Endothelial cell of umbilical vein (primary cell): Measurements from ENCODE around the gene CEP43. TPM values are rescaled to one million over a fixed set of nuclear protein-coding genes. Genes with fewer than 3 reads are reported as not detected.

ENCODE experiments used
- BruUV-seq: library from RNA; stranded (reverse); fragments of 400-500 nt; replicated peaks from 2 replicates; lab custom pipeline; 2021; lab: Mats Ljungman, UMichigan
- CTCF ChIA-PET: fragments of 300-600, 350-600 bp; sonication (Branson Sonifier 250); formaldehyde crosslinking; loops from one replicate; lab custom pipeline; 2021; ENCODE audit warnings: antibody characterized with exemption, inconsistent platforms; lab: Charles Lee
- POLR2A ChIA-PET: fragments of 300-600, 350-600 bp; sonication (Branson Sonifier 250); formaldehyde crosslinking; loops from one replicate; lab custom pipeline; 2021; ENCODE audit warnings: antibody characterized with exemption, inconsistent platforms; lab: Charles Lee
- DNase-seq: peaks from one replicate; pipeline ENCODE4 v3.0.0-alpha.2; 2011; ENCODE audit warnings: low read depth, low spot score
- FAIRE-seq: peaks from 2 replicates; lab custom pipeline; 2011; peaks lifted over from hg19 to GRCh38; lab: Jason Lieb, UNC
- H2AFZ ChIP-seq: 2 replicates; pipeline ENCODE4 v1.6.0; 2012; ENCODE audit warnings: low read depth, low read length, control low read depth, inconsistent platforms
- H3K27ac ChIP-seq: 2 replicates; pipeline ENCODE4 v1.5.1; 2011; ENCODE audit warnings: low read depth, mild to moderate bottlenecking, control low read depth, low read length, moderate library complexity; ENCODE audit not compliant: insufficient read depth
- H3K27me3 ChIP-seq, 2 experiments: 2 replicates each; pipeline versions ENCODE4 v1.6.0 to v1.6.1; 2011; ENCODE audit warnings: low read length in 2 of 2, mixed read lengths in 1 of 2; ENCODE audit not compliant: control insufficient read depth in 2 of 2, insufficient read depth in 2 of 2
- H3K36me3 ChIP-seq, 2 experiments: 2 replicates in 1 of 2; 3 replicates in 1 of 2; pipeline ENCODE4 v1.5.1; 2011; ENCODE audit warnings: low read length in 2 of 2, mild to moderate bottlenecking in 1 of 2, moderate library complexity in 1 of 2; ENCODE audit not compliant: control insufficient read depth in 2 of 2, insufficient read depth in 2 of 2; ENCODE audit errors: extremely low read depth in 1 of 2
- H3K4me1 ChIP-seq: 3 replicates; pipeline ENCODE4 v1.5.1; 2011; ENCODE audit warnings: mild to moderate bottlenecking, low read length; ENCODE audit not compliant: control insufficient read depth, insufficient read depth; ENCODE audit errors: extremely low read depth
- H3K4me2 ChIP-seq: 2 replicates; pipeline ENCODE4 v1.6.1; 2011; ENCODE audit warnings: low read length, control low read depth, mixed read lengths; ENCODE audit not compliant: insufficient read depth
- H3K4me3 ChIP-seq, 3 experiments: fragments of 200-600 bp in 1 of 3; sonication (generic), shearing (Covaris generic) in 1 of 3; replicated peaks in 1 of 3; 2 replicates each; pipeline ENCODE4 v1.5.1; 2011 to 2016; ENCODE audit warnings: control low read depth in 3 of 3, low read length in 3 of 3, mild to moderate bottlenecking in 2 of 3, inconsistent platforms in 1 of 3, low read depth in 1 of 3, moderate library complexity in 1 of 3; ENCODE audit not compliant: insufficient read depth in 1 of 3
- H3K79me2 ChIP-seq: 2 replicates; pipeline ENCODE4 v1.6.0; 2012; ENCODE audit warnings: low read length, inconsistent platforms; ENCODE audit not compliant: control insufficient read depth, insufficient read depth
- H3K9ac ChIP-seq: replicated peaks from 2 replicates; pipeline ENCODE3; 2011; ENCODE audit warnings: low read length, control low read depth; ENCODE audit not compliant: insufficient read depth; ENCODE audit errors: extremely low read depth
- H3K9me1 ChIP-seq: replicated peaks from 3 replicates; pipeline ENCODE4 v1.6.0; 2011; ENCODE audit warnings: mild to moderate bottlenecking, low read length; ENCODE audit not compliant: control insufficient read depth, insufficient read depth; ENCODE audit errors: extremely low read depth
- H3K9me3 ChIP-seq: replicated peaks from 2 replicates; pipeline ENCODE4 v1.5.1; 2012; ENCODE audit warnings: low read length, inconsistent platforms; ENCODE audit not compliant: control insufficient read depth, insufficient read depth
- H4K20me1 ChIP-seq: replicated peaks from 2 replicates; pipeline ENCODE3; 2011; ENCODE audit warnings: mild to moderate bottlenecking, low read length; ENCODE audit not compliant: control insufficient read depth, insufficient read depth; ENCODE audit errors: extremely low read depth
- CTCF ChIP-seq, 2 donors: IDR thresholded peaks; 1 replicate in 1 of 2; 2 replicates in 1 of 2; pipeline ENCODE4 v1.5.1; 2011; ENCODE audit warnings: low read length in 2 of 2, mild to moderate bottlenecking in 2 of 2, moderate library complexity in 2 of 2, control low read depth in 1 of 2, inconsistent platforms in 1 of 2, low read depth in 1 of 2; ENCODE audit not compliant: insufficient read depth in 1 of 2; ENCODE audit errors: extremely low read depth in 1 of 2
- EZH2 ChIP-seq: IDR thresholded peaks from 2 replicates; pipeline ENCODE4 v1.6.1; 2012; ENCODE audit warnings: borderline replicate concordance, low read depth, mild to moderate bottlenecking, moderate library complexity, low read length, inconsistent platforms; ENCODE audit not compliant: severe bottlenecking
- FOS ChIP-seq: IDR thresholded peaks from 2 replicates; pipeline ENCODE4 v1.6.1; 2011; ENCODE audit warnings: mild to moderate bottlenecking, low read length, moderate library complexity, borderline replicate concordance; ENCODE audit not compliant: insufficient read depth
- GATA2 ChIP-seq: IDR thresholded peaks from 2 replicates; pipeline ENCODE4 v1.7.0; 2011; ENCODE audit warnings: low read depth, mild to moderate bottlenecking, moderate library complexity, mixed read lengths, low read length; ENCODE audit not compliant: insufficient read length, insufficient read depth
- JUN ChIP-seq: IDR thresholded peaks from 2 replicates; pipeline ENCODE4 v1.6.1; 2011; ENCODE audit warnings: borderline replicate concordance, low read depth; ENCODE audit not compliant: insufficient read length, insufficient read depth
- MAX ChIP-seq: IDR thresholded peaks from 2 replicates; pipeline ENCODE4 v1.6.1; 2011; ENCODE audit not compliant: insufficient read depth, insufficient read length
- MYC ChIP-seq: IDR thresholded peaks from one replicate; pipeline ENCODE4 v1.6.1; 2011; ENCODE audit warnings: mild to moderate bottlenecking, low read depth, low read length
- POLR2A ChIP-seq: IDR thresholded peaks from 2 replicates; pipeline ENCODE4 v1.6.1; 2012; ENCODE audit warnings: low read depth, mild to moderate bottlenecking, control low read depth, low read length
- POLR2AphosphoS5 ChIP-seq: IDR thresholded peaks from 2 replicates; pipeline ENCODE4 v1.6.1; 2012; ENCODE audit warnings: low read depth, mild to moderate bottlenecking, control low read depth, low read length, moderate library complexity; ENCODE audit not compliant: insufficient read depth
- dilution Hi-C: fragments of 300-500 bp; cut with MboI; formaldehyde crosslinking; loops from one replicate; pipeline ENCODE4 v1.15.0; 2019; ENCODE audit warnings: low sequenced_read_pairs; ENCODE audit not compliant: extremely low pct_ligation_motif_present
- intact Hi-C: fragments of 100-400 bp; cut with micrococcal nuclease; formaldehyde crosslinking; loops from one replicate; pipeline ENCODE4 v1.10.0; 2022
- polyA plus RNA-seq, 4 experiments: library from polyadenylated mRNA; depleted of rRNA in 3 of 4; stranded (reverse) in 3 of 4; unstranded in 1 of 4; fragments of >200 nt; gene quantifications; 2 replicates each; pipeline versions ENCODE4 v1.2.1 to v1.2.3, GENCODE V29; 2011 to 2012; ENCODE audit warnings: missing spikeins in 1 of 4
- total RNA-seq: library from RNA; stranded (reverse); gene quantifications from 2 replicates; pipeline ENCODE4 v1.2.3, GENCODE V29; 2021

CEP43 gene
- total and polyA plus RNA-seq, 2 donors (not counting 3 experiments of a cell fraction or from before 2014, with no cell fraction given): 6.5 to 22.5 TPM

- TF ChIP-seq POLR2A (no peak), MYC (no peak), GATA2 (no peak), POLR2AphosphoS5 (no peak), EZH2 (no peak), MAX (no peak), JUN (no peak), FOS (no peak), CTCF (IDR thresholded peaks at IDR 0.05; ENCODE audit: extremely low read depth in 1 of 2, insufficient read depth in 1 of 2, low read depth in 1 of 2, low read length in 2 of 2) (no peak)
- Histone ChIP-seq H3K79me2 (peaks cover 40% of the 10 kb centered on the region), H3K27ac (no peak overlapping the region), H3K9ac (no peak overlapping the region), H3K4me3 (no peak overlapping the region), H3K4me2 (no peak overlapping the region), H2AFZ (no peak overlapping the region), H4K20me1 (no peaks in the 10 kb centered on the region), H3K36me3 (peaks cover 0 to 3% of the 10 kb centered on the region in 2 experiments), H3K27me3 (no peaks in the 10 kb centered on the region), H3K4me1 (no peaks in the 10 kb centered on the region), H3K9me3 (no peaks in the 10 kb centered on the region), H3K9me1 (no peaks in the 10 kb centered on the region)
- no peak for FAIRE-seq
- no peak for DNase-seq
- dilution Hi-C loops (no loop called here), intact Hi-C loops (no loop called here)
- BruUV-seq: no TSS peak
- ChIA-PET POLR2A (no interaction called here), CTCF (interaction anchor here (1.0 to 3.6 kb wide), 3 partner anchors 34 to 201 kb away, joined by 3 to 84 read pairs (median 14); no protein-coding TSS in a partner anchor)
These were observed 11.7 kb upstream of the CEP43 start for GRCh38 chr6:166987448-166987847.
